Epithelial cell of proximal tubule (primary cell): ENCODE measurements around the gene CUBN. TPM values are rescaled to one million over a fixed set of nuclear protein-coding genes. Genes with fewer than 3 reads are reported as not detected.

Experiments used
- DNase-seq: peaks from one replicate; pipeline ENCODE4 v3.0.0-alpha.2; 2011; ENCODE audit warnings: low read depth
- H3K4me3 ChIP-seq: 2 replicates; pipeline ENCODE4 v1.5.1; 2011; ENCODE audit warnings: low read depth, mild to moderate bottlenecking, low read length
- total RNA-seq: library from RNA; depleted of rRNA; stranded (reverse); fragments of >200 nt; gene quantifications from 2 replicates; pipeline ENCODE4 v1.2.3, GENCODE V29; 2015
- TF ChIP-seq, protein P1 (sequence below): conservative IDR thresholded peaks from 2 replicates; pipeline ENCODE4 v1.5.1; 2012; ENCODE audit warnings: low read depth, mild to moderate bottlenecking, low read length

Gene CUBN
- total RNA-seq, 1 donor from 2014 or later, result 0.17 TPM

DNA sequence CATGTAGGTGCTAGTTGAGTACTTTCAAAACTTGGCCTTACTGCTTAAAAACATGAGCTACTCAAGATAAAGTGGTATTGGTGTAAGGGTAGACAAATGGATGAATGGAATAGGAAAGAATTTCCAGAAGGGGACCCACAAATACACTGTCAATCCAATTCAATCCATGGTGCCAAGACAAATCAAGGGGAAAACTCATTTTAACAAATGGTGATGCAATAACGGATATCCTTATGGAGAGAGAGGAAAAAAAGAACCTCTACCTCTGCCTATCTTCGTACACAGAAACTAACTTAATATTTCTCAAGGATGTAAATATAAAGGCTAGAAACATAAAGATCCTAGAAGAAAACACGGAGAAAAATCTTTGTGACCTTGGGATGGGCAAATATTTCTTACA lies 188.5 kb downstream of the CUBN start:
- TF ChIP-seq, protein P1, sequence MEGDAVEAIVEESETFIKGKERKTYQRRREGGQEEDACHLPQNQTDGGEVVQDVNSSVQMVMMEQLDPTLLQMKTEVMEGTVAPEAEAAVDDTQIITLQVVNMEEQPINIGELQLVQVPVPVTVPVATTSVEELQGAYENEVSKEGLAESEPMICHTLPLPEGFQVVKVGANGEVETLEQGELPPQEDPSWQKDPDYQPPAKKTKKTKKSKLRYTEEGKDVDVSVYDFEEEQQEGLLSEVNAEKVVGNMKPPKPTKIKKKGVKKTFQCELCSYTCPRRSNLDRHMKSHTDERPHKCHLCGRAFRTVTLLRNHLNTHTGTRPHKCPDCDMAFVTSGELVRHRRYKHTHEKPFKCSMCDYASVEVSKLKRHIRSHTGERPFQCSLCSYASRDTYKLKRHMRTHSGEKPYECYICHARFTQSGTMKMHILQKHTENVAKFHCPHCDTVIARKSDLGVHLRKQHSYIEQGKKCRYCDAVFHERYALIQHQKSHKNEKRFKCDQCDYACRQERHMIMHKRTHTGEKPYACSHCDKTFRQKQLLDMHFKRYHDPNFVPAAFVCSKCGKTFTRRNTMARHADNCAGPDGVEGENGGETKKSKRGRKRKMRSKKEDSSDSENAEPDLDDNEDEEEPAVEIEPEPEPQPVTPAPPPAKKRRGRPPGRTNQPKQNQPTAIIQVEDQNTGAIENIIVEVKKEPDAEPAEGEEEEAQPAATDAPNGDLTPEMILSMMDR, result no peak
- DNase-seq, result no peak
- no peak overlapping the region for H3K4me3 ChIP-seq

DNA sequence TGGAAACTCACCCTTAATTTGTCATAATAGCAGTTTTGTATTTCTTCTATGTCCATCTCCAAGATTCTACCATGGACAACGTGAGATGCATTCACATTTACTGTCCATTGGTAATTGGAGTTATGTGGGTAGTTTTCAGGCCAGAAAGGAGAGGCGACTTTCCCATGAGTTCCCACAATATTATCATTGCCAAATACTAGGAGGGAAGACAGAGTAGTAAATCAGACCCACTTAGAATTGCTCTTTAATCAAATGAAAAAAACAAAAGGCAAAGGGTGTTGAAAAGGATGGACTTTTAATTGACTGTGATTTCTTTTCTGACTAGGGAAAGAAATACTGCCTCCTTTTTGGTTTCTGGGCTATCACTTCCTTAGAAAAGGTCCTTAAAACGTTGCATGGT lies 190.7 kb downstream of the CUBN start:
- H3K4me3 ChIP-seq, result no peak overlapping the region
- TF ChIP-seq, protein P1, result no peak
- DNase-seq, result no peak

DNA sequence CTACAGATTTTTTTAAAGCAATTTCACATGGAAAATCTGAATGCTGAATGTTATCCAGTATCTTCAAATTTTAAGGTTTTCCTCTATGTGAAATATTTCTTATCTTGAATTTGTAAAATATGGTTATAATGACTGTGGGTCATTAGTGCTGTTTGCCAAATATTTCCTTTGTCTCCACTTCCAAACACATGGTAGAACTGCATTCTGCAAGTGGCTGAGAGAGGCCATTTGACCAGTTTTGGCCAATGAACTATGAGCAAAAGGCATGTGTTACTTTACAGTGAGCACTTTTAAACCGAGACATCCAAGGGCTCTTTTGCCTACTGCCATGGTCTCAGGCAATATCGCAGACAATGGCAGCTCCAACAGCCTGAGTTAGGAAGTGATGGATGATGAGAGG lies 195.2 kb downstream of the CUBN start:
- H3K4me3 ChIP-seq, result no peak overlapping the region
- DNase-seq, result no peak
- TF ChIP-seq, protein P1, result no peak

DNA sequence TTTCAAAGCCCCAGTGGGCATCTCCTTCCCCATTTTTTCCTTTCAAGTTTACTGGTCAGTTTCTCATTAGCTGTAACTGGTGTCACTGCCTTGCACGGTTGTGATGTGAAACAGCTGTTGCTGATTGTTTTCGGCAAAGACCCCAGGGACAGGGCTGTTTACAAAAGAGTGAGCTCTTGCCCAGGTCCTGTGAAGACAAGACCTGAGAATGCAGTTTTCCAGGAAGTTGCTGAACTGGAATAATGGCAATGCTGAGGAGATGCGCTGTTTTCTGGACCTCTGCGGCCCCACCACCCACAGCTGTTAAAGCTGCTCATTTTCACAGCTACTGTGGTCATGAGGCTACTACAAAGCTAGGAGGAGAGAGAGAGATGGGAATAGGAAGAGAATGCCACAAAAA lies 195.8 kb downstream of the CUBN start:
- TF ChIP-seq, protein P1, result no peak
- no peak overlapping the region for H3K4me3 ChIP-seq
- no peak for DNase-seq

DNA sequence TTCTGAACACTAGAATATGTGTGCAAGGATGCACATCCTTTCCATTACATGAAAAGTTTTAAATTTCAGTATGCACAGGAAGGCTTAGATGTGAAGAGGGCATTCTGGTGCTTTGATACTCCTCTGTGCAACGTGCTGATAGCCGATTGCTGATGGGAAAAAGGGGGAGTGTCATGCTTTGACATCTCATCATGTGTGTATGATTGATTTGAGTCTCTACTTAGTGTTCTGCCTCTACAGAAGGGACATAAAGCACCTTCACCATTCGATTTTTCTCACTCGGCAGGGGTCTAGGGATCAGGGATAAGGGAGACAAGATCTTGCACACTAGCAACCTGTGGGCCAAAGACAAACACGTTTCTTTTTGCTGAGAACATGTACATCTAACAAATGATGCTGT lies 197.7 kb downstream of the CUBN start:
- DNase-seq, result no peak
- TF ChIP-seq, protein P1, result no peak
- no peak overlapping the region for H3K4me3 ChIP-seq

DNA sequence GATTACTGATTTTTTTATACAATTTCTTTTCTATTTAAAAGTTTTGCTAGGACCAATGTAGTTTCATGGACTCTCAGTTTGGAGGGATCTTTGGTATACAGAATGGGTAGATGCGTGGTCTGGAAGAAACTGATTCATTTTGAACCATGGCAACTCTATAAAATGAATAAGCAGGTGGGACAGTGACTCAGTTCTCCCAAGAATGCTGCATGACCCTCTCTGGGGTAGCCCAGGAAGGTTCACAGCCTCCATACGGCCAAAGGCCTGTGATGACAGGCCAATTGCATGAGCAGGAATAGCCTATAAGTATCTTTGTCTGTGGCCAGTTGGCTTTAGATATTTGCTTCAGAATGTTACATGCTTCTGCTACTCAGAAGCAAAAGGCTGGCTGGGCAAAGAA lies 199.1 kb downstream of the CUBN start:
- DNase-seq, result no peak
- TF ChIP-seq, protein P1, result no peak
- no peak overlapping the region for H3K4me3 ChIP-seq

DNA sequence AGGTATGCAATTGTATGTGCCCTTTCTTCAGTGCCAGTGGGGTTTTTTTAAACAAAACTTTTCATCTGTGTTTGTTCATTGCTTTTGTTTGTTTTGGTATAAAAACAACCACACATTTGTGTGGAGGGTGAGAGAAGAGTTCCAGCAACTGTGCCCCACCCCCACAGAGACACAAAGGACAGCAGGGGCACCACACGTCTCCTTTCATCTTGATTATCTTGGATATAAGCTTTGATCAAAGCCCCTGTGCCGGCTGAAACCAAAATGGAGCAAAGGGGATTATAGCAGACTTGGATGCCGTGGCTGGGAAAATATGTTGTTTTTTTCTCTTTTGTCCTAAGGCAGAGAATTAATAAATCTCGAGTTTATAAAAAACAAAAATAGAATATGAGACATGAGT lies 200.5 kb downstream of the CUBN start:
- TF ChIP-seq, protein P1, result no peak
- no peak overlapping the region for H3K4me3 ChIP-seq
- no peak for DNase-seq
